ENCODE results near the gene SAMD4A.

The SAMD4A gene

DNA sequence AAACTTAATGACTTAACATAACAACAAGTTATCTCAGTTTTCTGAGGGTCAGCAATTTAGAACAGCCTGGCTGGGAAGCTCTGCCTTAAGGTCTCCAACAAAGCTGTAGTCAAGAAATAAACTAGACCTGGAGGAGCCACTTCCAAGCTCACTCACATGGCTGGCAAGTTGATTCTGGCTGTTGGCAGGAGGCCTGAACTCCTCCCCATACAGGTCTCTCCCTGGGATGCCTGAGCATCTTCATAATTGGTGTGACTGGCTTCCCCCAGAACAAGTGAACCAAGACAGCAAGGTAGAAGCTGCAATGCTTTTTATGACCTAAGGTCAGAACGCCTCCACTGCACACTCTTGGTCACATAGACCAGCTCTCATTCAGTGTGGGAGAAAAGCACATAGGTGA is 128.3 kb downstream of the SAMD4A start:
- TF ChIP-seq, protein P1, sequence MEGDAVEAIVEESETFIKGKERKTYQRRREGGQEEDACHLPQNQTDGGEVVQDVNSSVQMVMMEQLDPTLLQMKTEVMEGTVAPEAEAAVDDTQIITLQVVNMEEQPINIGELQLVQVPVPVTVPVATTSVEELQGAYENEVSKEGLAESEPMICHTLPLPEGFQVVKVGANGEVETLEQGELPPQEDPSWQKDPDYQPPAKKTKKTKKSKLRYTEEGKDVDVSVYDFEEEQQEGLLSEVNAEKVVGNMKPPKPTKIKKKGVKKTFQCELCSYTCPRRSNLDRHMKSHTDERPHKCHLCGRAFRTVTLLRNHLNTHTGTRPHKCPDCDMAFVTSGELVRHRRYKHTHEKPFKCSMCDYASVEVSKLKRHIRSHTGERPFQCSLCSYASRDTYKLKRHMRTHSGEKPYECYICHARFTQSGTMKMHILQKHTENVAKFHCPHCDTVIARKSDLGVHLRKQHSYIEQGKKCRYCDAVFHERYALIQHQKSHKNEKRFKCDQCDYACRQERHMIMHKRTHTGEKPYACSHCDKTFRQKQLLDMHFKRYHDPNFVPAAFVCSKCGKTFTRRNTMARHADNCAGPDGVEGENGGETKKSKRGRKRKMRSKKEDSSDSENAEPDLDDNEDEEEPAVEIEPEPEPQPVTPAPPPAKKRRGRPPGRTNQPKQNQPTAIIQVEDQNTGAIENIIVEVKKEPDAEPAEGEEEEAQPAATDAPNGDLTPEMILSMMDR (IDR thresholded peaks at IDR 0.05; ENCODE audit: low read depth, low read length, missing control alignments), result no peak
- in situ Hi-C loops (cut with HindIII; ENCODE audit: low sequenced_read_pairs), result no loop called here
- no peak for DNase-seq (ENCODE audit: low read depth)
- H3K4me3 ChIP-seq (ENCODE audit: low read depth, low read length), result no peak overlapping the region

GRCh38 chr14:54697001-54697400 is 130.1 kb downstream of the SAMD4A start:
- in situ Hi-C loops (cut with HindIII; ENCODE audit: low sequenced_read_pairs), result no loop called here
- TF ChIP-seq, protein P1 (IDR thresholded peaks at IDR 0.05; ENCODE audit: low read depth, low read length, missing control alignments), result no peak
- no peak overlapping the region for H3K4me3 ChIP-seq (ENCODE audit: low read depth, low read length)
- DNase-seq (ENCODE audit: low read depth), result no peak

DNA sequence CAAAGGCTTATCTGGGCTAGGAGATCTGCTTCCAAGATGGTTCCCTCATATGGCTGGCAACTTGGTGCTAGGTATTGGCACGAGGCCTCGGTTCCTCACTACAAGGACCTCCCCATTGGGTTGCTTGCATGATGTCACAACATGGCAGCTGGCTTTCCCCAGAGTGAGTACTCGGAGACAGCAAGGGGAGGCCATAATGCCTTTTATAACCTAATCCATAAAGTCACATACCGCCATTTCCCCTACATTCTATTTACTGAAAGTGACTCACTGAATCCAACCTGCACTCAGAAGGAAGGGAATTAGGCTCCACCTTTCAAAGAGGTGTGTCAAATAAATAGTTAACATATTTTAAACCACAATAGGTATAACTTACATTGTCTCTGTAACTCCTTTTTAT is 130.9 kb downstream of the SAMD4A start:
- H3K4me3 ChIP-seq (ENCODE audit: low read depth, low read length), result no peak overlapping the region
- TF ChIP-seq, protein P1 (IDR thresholded peaks at IDR 0.05; ENCODE audit: low read depth, low read length, missing control alignments), result no peak
- in situ Hi-C loops (cut with HindIII; ENCODE audit: low sequenced_read_pairs), result no loop called here

GRCh38 chr14:54698501-54698900 is 131.6 kb downstream of the SAMD4A start:
- TF ChIP-seq, protein P1 (IDR thresholded peaks at IDR 0.05; ENCODE audit: low read depth, low read length, missing control alignments), result no peak
- no peak overlapping the region for H3K4me3 ChIP-seq (ENCODE audit: low read depth, low read length)
- DNase-seq (ENCODE audit: low read depth), result no peak
- in situ Hi-C loops (cut with HindIII; ENCODE audit: low sequenced_read_pairs), result no loop called here

More for the DNA sequence above, 130.9 kb downstream of the SAMD4A start:
- DNase-seq (ENCODE audit: low read depth), result no peak

- DNase-seq (ENCODE audit: low read depth), result no peak
- in situ Hi-C loops (cut with HindIII; ENCODE audit: low sequenced_read_pairs), result no loop called here
- TF ChIP-seq, protein P1 (IDR thresholded peaks at IDR 0.05; ENCODE audit: low read depth, low read length, missing control alignments), result no peak
- H3K4me3 ChIP-seq (ENCODE audit: low read depth, low read length), result no peak overlapping the region
Measured at GRCh38 chr14:54698966-54699530, 132.1 kb downstream of the SAMD4A start.

GRCh38 chr14:54699735-54700134 is 132.8 kb downstream of the SAMD4A start:
- in situ Hi-C loops (cut with HindIII; ENCODE audit: low sequenced_read_pairs), result no loop called here
- DNase-seq (ENCODE audit: low read depth), result no peak
- no peak overlapping the region for H3K4me3 ChIP-seq (ENCODE audit: low read depth, low read length)
- TF ChIP-seq, protein P1 (IDR thresholded peaks at IDR 0.05; ENCODE audit: low read depth, low read length, missing control alignments), result no peak
